ENCODE measurements around the gene XCL1. TPM values are rescaled to one million over a fixed set of nuclear protein-coding genes. Genes with fewer than 3 reads are reported as not detected.

The XCL1 gene
- polyA plus RNA-seq, 1 donor: 0.19 TPM

DNA sequence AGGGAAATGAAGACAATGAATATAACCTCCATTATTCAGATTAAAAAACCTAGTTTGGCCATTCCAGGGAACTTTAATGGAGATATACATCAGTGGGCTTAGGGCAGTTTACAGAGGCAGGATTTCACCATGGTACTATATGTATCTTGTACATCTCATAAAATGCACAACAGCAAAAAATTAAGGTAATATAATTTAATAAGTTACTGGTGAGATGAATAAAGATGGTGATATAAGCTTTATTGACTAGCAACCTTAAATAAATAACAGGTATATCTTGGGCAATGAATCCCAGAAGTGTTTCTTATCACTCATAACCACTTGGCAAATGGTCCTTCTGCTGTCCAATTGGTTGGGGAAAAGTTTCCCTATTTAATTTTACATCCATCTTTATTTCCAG, 29.0 kb downstream of the XCL1 start:
- DNase-seq (ENCODE audit: low read depth): no peak

DNA sequence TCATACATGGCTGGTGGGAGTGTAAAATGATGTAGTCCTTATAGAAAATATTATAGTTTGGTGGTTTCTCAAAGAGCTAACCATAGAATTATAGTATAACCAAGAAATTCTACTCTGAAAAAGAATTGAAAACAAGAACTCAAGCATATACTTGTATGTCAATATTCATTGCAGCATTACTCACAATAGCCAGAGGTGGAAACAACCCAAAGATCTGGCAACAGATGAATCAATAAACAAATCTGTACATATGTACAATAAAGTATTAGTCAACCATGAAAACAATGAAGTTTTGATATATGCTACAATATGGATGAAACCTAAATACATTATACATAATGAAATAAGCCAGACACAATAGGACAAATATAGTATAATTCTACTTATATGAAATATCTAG, 29.7 kb downstream of the XCL1 start:
- DNase-seq (ENCODE audit: low read depth): no peak

DNA sequence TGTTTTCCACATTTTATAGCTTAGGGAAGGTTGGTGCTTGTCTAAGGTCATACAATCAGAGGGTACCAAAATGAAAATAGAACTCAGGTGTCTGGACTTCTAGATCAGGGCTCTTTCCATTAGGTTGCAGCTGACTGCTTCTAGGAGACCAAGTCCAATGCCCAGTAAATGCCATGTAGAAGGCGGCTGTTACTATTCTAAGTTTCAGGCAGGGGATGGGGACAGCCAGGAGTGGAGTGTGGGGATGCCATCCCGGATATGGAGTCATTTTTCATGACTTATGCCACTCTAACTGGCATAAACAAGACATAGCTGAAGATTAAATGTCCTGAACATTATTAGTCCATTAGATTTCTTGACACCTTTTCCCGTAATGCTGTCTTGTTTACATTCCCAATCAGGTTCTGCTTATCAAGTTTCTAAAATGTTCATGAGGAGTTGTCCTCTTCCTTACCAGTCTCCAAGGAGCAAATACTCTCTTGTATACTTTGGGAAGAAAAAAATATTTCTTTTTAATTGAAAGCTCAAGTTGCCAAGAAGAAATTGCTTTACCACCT, 31.5 kb downstream of the XCL1 start:
- no peak for DNase-seq (ENCODE audit: low read depth)

DNA sequence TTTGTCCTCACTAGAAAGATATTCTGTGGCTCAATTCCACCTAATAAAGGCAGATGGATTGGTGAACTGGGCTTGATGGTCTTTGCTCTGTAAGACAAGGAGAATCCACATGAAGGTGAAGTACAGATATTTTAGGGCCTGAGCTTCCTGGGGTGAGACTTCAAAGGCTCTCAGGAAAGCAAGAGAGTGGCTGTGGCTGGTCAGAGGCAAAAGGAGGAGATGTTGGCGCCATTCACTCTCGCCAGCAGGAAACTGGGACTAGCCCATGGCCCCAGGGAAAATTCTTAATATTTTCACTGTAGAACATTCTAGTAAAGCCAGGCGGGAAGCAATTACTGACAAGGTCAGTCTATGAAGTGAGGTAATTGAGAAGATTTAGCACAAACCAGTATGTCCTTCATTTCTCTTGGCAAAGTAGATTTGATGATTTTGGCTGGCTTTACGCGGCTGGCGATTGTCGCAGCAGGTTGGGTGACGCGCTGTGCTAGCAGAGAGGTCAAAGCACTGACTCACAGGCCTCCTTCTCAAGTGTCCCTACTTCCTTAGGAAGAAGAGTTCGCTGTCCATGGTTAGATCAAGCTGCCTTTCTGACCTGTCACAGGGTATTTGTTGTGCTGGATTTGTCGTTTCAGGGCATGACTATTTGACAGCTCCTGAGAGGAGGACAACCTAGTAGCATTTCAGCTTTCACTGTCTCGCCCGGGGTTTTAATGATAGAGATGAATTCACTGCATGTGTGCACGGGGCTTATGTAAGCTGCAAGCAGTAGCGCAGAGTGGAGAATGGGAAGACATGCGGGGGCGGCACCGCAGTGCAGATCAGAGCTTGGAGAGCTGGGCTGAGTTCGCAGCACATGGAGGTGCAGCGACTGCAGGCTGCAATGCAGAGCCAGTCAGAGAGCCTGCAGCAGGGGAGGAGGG, 32.7 kb downstream of the XCL1 start:
- no peak for DNase-seq (ENCODE audit: low read depth)

DNA sequence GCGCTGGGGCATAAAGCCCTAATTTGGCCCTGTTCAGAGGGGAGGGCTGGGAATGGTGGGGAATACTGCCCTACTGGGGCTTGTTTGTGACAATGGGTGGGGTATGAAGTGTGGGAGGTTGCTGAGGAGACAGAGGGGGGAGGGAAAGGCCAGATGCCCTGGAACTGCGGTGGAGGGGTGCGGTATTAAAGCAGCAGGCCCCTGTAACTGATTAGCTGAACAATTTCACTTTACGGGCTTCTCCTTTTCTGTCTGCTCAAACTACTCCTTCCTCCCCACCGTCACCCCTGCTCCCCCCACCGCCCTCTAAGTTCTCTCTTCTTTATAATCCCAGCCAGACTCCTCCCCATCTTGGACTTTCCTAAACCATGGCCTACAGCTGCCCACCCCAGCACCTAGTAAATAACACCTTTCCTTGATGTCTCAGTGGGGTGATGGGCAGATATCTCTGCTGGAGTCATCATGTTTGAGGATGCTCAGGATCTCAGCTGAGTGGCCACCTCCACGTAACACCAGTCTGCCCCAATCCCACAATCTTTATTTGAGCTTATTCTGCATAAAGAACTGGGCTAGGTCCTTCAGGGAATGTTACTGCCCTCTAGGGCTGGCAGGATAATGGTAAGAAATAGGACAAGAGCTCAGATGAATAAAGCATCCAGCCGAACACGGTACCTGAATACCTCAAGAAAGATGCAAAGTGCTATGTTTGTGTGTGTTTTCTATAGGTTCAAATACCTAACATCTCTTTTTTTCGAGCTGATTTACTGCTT, 33.5 kb downstream of the XCL1 start:
- no peak for DNase-seq (ENCODE audit: low read depth)

DNA sequence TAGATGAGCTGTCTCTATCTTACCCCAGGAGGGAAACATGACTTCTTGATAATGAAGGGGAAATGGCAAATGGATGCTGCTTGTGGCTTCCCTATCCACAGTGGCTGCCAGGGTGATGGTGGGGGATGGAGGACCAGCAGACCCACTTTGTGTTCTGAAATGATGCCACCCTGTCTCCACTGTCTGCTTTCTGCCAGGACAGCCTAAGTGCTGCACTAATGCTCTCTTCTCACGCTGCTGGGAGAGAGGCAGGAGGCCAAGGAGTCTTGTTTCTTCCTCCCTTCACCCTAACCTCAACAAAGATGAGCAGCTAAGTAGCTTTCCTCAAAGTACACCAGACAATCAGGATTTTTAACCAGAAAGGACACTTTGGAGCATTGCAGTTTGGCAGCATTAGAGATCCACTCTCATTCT, 36.6 kb downstream of the XCL1 start:
- DNase-seq (ENCODE audit: low read depth): no peak

DNA sequence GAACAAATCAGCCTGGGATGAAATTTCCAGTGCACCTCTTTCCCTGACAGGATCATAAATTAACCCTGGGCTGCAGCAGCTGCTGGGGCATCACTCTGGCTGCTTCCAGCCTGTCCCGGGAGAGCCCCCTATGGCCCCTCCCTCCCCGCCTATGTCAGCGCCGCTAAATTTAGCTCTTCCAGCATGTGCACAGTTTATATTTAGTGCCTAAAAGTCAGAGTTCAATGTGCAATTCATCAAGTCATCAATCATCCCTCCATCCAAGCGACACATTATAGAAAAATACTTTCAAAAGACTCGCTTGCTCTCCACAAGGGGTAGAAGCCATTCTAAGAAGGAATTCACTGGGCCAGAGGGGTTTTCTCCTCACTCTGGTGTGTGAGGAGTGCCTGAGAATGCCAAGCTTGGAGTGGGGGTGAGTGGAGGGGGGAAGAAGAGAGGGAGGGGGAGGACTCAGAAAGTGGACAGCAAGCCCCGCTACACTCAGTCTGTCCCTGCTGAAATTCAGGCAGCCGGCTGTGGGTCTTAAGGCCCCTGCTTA, 37.4 kb downstream of the XCL1 start:
- DNase-seq (ENCODE audit: low read depth): no peak

DNA sequence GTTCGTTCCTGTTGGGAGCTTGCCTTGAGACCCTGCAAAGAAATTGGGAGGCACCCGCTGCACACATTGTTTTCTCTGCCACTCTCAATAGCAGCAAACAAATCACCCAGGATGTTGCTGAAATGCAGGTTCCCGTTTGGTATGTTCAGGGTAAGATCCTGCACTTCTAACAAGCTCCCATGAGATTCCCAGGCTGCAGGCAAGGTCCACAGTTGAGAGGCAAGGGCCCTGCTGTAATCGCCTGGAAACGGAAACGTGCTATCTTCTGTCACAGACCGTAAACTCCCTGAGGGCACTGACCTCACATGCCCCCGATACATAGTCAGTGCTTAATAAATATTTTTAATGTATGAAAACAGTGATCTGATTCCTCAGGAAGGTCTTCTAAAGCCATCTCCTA, 37.8 kb downstream of the XCL1 start:
- DNase-seq (ENCODE audit: low read depth): no peak

DNA sequence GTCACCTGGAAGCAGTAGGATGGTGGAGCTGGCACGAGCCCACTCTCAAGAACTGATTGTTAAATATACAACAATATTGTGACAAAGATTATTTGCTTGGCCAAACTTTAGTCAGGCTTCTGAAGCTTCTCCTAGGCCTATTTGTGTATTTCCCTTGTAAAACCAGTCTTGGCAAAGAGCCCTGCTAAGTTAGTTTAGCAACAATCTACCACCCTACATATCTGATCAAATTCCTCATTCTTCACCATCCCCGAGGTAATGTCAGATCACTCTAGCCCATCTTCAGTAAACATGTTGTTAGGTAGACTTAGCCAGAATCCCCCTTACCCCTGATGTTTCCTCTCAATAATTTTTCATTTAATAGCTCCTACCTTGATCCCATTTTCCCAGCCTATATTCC, 39.6 kb downstream of the XCL1 start:
- no peak for DNase-seq (ENCODE audit: low read depth)

DNA sequence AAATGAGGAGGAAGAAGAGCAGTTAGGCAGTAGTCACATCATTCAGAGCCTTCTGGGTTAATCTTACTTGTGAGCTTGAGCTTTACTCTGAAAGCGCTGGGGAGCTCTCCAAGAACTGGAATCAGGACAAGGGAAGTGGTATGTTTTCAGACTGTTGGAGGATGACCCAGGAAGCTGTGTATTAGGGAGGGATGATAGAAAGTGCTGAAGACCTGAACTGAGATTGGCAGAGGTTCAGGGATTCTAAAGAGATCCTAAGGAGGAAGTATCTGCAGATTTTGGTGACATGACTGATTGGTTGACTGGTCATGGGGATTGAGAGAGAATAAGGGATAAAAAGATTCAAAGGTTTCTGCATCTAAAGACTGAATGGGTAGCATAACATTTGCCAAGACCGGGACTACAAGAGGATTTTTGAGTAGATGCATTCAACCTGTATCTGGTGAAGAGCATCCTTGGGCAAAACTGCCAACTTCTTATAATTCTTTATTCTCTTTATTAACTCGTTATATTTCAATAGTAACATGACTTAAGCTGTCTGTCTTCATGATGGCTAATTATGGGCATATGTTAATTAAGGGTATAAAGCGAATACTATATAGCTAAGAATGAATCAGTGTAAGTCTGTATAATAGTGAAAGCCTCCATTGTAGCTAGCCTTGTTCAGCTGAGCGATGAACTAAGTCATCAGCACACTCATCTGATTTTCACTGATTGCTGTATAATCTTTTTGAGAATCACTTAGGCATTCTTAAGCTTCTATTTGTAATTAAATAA, 41.8 kb downstream of the XCL1 start:
- no peak for DNase-seq (ENCODE audit: low read depth)

DNA sequence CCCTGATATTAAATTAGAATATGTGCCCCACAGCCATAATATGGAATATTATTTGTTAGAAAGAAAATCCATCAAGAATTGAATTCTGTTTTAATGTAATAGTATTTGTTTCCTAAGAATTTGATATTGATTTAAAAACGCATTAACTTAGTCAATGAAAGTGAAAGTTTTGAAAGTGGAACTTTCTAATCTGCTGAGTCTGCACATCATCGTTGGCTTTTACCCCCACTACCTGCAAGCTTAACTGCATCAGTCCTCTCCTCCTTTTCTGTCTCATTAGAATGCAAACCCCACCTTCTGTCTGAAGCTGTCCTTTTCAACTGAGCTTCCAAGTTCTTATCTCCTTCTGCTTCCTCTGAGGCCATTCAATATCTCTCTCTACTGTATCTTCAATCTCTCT, 42.5 kb downstream of the XCL1 start:
- no peak for DNase-seq (ENCODE audit: low read depth)

DNA sequence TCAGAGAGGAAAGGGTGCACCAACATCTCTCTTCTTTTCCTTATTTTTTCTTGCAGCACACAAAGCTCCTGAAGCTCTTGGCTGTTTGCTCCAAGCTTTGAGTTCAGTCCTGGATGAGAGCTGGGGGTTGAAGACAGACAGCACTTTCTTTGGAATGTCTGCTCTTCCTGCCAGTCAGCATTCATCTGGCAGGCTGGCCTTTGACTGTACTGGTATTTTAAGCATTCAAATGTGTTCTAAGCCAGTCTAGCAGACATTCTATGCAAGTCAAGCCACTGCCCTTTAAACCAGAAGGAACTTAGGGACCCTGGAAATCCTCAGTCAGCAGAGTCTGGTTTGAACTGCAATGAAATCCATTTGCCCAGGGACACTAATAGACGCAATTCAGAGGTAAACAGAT, 45.0 kb downstream of the XCL1 start:
- no peak for DNase-seq (ENCODE audit: low read depth)

DNA sequence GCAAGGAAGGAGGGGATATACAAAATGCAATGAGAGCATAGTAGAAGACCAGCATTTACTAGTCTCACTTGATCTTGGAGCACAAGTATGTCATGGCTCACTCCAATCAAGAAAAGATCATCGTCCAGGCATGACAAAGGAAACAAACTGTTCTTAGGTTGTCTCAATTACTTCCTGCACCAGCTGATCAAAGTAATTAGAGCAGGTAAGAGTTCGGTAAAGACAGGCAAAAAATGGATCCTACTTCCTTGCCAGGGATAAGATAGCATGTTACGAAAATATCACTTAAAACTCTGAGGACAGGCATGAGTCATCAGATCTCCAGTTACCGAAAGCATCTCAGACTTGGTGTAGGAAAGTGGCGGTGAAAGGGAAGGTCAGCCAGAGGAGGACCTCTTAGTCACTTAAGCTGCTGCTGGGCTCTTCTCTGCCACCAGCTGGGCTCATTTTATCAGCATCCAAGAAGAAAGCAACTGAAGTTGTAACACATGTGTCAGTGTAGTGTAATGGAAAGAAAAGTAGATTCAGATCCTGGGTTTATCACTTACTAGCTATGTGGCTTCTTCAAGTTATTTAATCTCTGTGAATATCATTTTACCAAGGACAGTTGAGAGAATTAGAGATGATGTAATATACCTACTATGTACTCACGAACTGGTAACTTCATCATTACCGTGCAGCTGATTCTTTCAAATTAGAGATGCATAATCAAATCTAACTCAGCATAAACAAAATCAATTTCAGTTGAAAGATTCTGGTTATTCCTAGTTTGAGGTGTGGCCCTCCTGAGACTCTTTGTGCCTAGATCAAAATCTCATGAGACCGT, 46.8 kb downstream of the XCL1 start:
- DNase-seq (ENCODE audit: low read depth): no peak

DNA sequence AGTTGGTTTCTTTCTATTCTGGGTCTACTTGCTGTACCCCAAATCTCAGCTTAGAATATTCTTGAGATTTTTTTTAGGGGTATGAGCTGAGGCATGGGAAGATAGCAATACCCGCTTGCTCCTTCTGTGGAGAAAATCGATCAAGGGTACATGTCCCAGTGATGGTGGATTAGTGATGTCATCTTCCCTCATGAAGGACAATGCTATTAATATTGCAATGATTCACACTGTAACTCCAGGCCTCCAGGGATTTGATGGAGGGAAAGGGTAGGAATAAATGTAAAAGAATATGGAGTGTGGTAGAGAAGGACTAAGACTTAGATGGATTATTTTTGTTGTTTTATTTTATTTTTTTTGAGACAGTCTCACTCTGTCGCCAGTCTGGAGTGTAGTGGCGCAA, 47.4 kb downstream of the XCL1 start:
- DNase-seq (ENCODE audit: low read depth): no peak

DNA sequence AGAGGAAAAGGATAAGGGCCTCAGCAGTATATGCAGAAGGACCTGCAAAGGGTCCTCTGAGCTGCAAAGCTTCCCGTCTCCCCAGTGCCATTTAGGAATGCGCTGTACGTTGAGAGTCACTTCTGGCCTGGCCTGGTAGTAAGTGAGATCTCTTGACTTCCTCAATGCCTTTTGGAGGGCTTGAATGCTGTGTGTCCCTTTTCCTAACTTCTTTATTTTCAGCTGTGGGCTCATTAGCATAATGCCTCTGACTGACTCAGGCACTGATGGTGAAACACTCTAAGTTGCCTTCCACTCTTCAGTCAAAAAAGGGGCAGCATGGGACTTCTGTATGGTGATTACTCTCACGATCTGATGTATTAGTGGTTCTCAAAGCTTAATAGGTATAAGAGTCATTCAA, 49.9 kb downstream of the XCL1 start:
- no peak for DNase-seq (ENCODE audit: low read depth)

DNA sequence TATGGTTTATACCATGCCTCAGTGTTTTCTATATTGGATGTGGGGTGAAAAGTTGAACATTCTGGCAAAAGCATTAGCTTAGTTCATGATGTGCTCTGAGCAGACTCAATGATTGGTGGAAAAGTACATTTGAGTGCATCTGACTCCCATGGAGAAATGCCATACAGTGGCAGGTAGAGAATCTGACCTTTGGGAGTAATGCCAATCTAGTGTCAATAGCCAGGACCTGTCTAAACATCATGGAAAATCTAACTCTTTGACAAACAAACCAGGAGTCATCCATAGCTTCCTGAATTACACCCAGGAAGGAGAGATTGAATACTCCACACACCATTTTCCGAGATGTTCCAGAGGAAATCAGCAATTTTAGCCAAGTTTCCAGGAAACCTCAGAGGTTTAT, 51.0 kb downstream of the XCL1 start:
- DNase-seq (ENCODE audit: low read depth): no peak

DNA sequence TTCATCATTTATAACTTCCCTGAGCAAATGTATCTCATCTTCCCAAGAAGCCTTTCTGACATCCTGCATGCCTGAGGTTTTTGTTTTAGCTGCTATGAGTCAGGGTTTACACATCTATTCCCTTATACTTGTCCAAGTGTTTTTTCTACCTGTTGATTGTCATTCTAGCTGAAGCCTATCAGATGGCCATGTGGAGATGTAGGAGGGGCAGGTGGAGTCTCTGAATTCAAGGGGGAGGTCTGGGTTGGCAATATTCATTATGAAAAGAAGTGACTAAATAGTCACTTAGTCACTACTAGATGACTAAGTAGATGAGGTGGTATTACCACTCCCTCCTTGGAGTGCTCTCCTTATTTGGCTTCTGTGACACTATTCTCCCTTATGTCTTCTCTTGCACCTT, 52.4 kb downstream of the XCL1 start:
- no peak for DNase-seq (ENCODE audit: low read depth)

DNA sequence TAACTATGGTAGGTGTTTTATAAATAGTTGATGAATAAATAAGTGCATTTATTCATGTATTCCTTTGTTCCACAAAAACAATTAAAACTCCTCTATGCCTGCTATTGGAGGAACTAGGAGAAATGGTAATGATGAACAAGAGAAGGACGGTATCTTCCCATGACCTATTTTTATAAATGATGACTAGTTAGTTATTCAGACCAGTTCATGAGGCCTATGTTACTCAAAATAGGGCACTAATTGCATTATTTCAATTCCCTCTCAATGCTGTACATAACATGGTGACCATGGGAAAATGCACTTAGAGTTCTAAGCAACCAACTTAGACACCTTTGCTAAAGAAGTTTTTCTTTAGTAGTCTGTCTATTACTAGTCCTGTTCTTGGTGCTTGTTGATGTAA, 53.1 kb downstream of the XCL1 start:
- DNase-seq (ENCODE audit: low read depth): no peak
